ENCODE results near the gene RABEP1.

- TF ChIP-seq EZH2 (IDR thresholded peaks at IDR 0.05) = no peak
- TF ChIP-seq POLR2AphosphoS5 (IDR thresholded peaks at IDR 0.05; ENCODE audit: borderline replicate concordance, low read depth, low read length) = no peak
These were observed 62.8 kb downstream of the RABEP1 start for GRCh38 chr17:5344914-5345313.
